HL-60/S4 (cell line): ENCODE results near the gene CHCT1.
"Not testable (repeated sequence)": the region's sequence is repeated elsewhere in the genome, so short reads cannot be mapped to it uniquely, and the experiment has no call there.

ENCODE experiments used
- in situ Hi-C: fragments of 300-500 bp; cut with MboI; formaldehyde crosslinking; loops from 2 replicates; pipeline ENCODE4 v1.14.3; 2022; ENCODE audit warnings: low sequenced_read_pairs

The CHCT1 gene

GRCh38 chr17:60422162-60422665, at the start of gene CHCT1:
Gene CHCT1 (plus strand): TSS chr17:60422489. CDS start chr17:60422593, 104 bp downstream.
- in situ Hi-C loops, result loop anchor here (10.0 to 25.0 kb wide), 3 partner anchors 223 to 385 kb away; no protein-coding TSS in a partner anchor

- in situ Hi-C loops, result no loop called here
These were observed 49.4 kb upstream of the CHCT1 start for GRCh38 chr17:60372790-60373483.

GRCh38 chr17:60378187-60378586, 44.1 kb upstream of the CHCT1 start:
- in situ Hi-C loops, result not testable (repeated sequence)

- in situ Hi-C loops, result not testable (repeated sequence)
These were observed 42.8 kb upstream of the CHCT1 start for GRCh38 chr17:60379461-60379860.

GRCh38 chr17:60381958-60382357, 40.3 kb upstream of the CHCT1 start:
- in situ Hi-C loops, result no loop called here

GRCh38 chr17:60383379-60383778, 38.9 kb upstream of the CHCT1 start:
- in situ Hi-C loops, result no loop called here

GRCh38 chr17:60384921-60385320, 37.4 kb upstream of the CHCT1 start:
- in situ Hi-C loops, result not testable (repeated sequence)

- in situ Hi-C loops, result no loop called here
These were observed 35.9 kb upstream of the CHCT1 start for GRCh38 chr17:60386147-60387058.

GRCh38 chr17:60387666-60388065, 34.6 kb upstream of the CHCT1 start:
- in situ Hi-C loops, result no loop called here

GRCh38 chr17:60388742-60389141, 33.5 kb upstream of the CHCT1 start:
- in situ Hi-C loops, result no loop called here

GRCh38 chr17:60390186-60390585, 32.1 kb upstream of the CHCT1 start:
- in situ Hi-C loops, result no loop called here

GRCh38 chr17:60390925-60391470, 31.3 kb upstream of the CHCT1 start:
- in situ Hi-C loops, result no loop called here

- in situ Hi-C loops, result no loop called here
These were observed 30.7 kb upstream of the CHCT1 start for GRCh38 chr17:60391471-60392041.

- in situ Hi-C loops, result no loop called here
These were observed 30.0 kb upstream of the CHCT1 start, which contains the start of gene USP32 for GRCh38 chr17:60392042-60392844. Gene USP32 (minus strand): TSS chr17:60392133. CDS start chr17:60391939, 194 bp downstream.

- in situ Hi-C loops, result no loop called here
These were observed 29.2 kb upstream of the CHCT1 start for GRCh38 chr17:60392845-60393702.

- in situ Hi-C loops, result no loop called here
These were observed 28.2 kb upstream of the CHCT1 start for GRCh38 chr17:60393840-60394723.

- in situ Hi-C loops, result no loop called here
These were observed 26.7 kb upstream of the CHCT1 start for GRCh38 chr17:60395508-60396065.

- in situ Hi-C loops, result no loop called here
These were observed 25.9 kb upstream of the CHCT1 start for GRCh38 chr17:60396412-60396811.
